ENCODE results near the gene SRGN. TPM values are rescaled to one million over a fixed set of nuclear protein-coding genes. Genes with fewer than 3 reads are reported as not detected.
"Not testable (repeated sequence)": the region's sequence is repeated elsewhere in the genome, so short reads cannot be mapped to it uniquely, and the experiment has no call there.

SRGN gene
- total RNA-seq, 1 donor, result 474 TPM

- peaks cover 96% of the 10 kb centered on the region for H3K79me2 ChIP-seq (ENCODE audit: insufficient read depth, low read length)
Observed at GRCh38 chr10:69130251-69130650, 42.3 kb downstream of the SRGN start.

GRCh38 chr10:69139961-69140360 is 52.1 kb downstream of the SRGN start:
- TF ChIP-seq CTCF (IDR thresholded peaks at IDR 0.05; ENCODE audit: extremely low read depth, low read depth, low read length), result no peak
- no peak overlapping the region for H3K27ac ChIP-seq (ENCODE audit: low read depth, low read length)
- no peak for DNase-seq (ENCODE audit: insufficient read length, low spot score, missing footprints)
- no peak overlapping the region for H2AFZ ChIP-seq (ENCODE audit: low read length)
- H3K36me3 ChIP-seq (ENCODE audit: insufficient read depth, low read length), result peaks cover 4% of the 10 kb centered on the region
- no peaks in the 10 kb centered on the region for H3K4me1 ChIP-seq (ENCODE audit: insufficient read depth, low read length)
- H3K9me3 ChIP-seq (ENCODE audit: low read depth, low read length), result no peaks in the 10 kb centered on the region
- H3K4me2 ChIP-seq (ENCODE audit: insufficient read depth, low read length), result no peak overlapping the region
- H3K4me3 ChIP-seq (ENCODE audit: insufficient read depth, low read length), result no peak overlapping the region
- no peaks in the 10 kb centered on the region for H3K27me3 ChIP-seq (ENCODE audit: insufficient read depth, low read length)
- peaks cover 4% of the 10 kb centered on the region for H4K20me1 ChIP-seq (ENCODE audit: insufficient read depth, low read length)
- H3K79me2 ChIP-seq (ENCODE audit: insufficient read depth, low read length), result peaks cover 83% of the 10 kb centered on the region

More at GRCh38 chr10:69130251-69130650, 42.3 kb downstream of the SRGN start:
- Histone ChIP-seq H3K4me3 (ENCODE audit: insufficient read depth, low read length) (no peak overlapping the region), H4K20me1 (ENCODE audit: insufficient read depth, low read length) (peaks cover 17% of the 10 kb centered on the region), H3K4me1 (ENCODE audit: insufficient read depth, low read length) (peaks cover 14% of the 10 kb centered on the region), H3K4me2 (ENCODE audit: insufficient read depth, low read length) (peak overlapping the region; percentile 33), H3K27me3 (ENCODE audit: insufficient read depth, low read length) (no peaks in the 10 kb centered on the region), H3K36me3 (ENCODE audit: insufficient read depth, low read length) (peaks cover 18% of the 10 kb centered on the region), H3K27ac (ENCODE audit: low read depth, low read length) (no peak overlapping the region), H3K9me3 (ENCODE audit: low read depth, low read length) (no peaks in the 10 kb centered on the region), H2AFZ (ENCODE audit: low read length) (no peak overlapping the region)
- TF ChIP-seq CTCF (IDR thresholded peaks at IDR 0.05; ENCODE audit: extremely low read depth, low read depth, low read length), result no peak
- DNase-seq (ENCODE audit: insufficient read length, low spot score, missing footprints), result no peak

DNA sequence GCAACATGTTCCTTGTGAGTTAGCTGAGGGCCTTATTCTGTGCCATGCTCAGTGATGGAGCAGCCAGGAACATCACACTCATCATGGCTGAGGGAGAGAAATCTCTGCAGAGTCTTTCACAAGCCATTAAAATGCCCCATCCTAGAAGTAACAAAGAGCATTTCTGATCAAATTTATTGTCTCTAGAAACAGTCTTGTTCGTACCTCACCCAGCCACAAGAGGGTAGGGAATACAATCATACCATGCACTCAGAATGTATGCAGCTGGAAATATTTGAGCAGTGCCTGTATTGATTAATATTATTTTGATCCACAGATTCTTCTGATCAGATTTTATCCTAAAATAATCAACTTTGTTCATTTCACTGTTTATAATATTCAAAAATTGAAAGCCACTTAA is 53.4 kb downstream of the SRGN start:
- Histone ChIP-seq H3K36me3 (ENCODE audit: insufficient read depth, low read length) (peaks cover 3% of the 10 kb centered on the region), H3K9me3 (ENCODE audit: low read depth, low read length) (no peaks in the 10 kb centered on the region), H3K4me2 (ENCODE audit: insufficient read depth, low read length) (no peak overlapping the region), H3K4me1 (ENCODE audit: insufficient read depth, low read length) (no peaks in the 10 kb centered on the region), H3K27me3 (ENCODE audit: insufficient read depth, low read length) (no peaks in the 10 kb centered on the region), H3K79me2 (ENCODE audit: insufficient read depth, low read length) (peaks cover 85% of the 10 kb centered on the region), H3K27ac (ENCODE audit: low read depth, low read length) (no peak overlapping the region), H4K20me1 (ENCODE audit: insufficient read depth, low read length) (peaks cover 6% of the 10 kb centered on the region), H3K4me3 (ENCODE audit: insufficient read depth, low read length) (no peak overlapping the region), H2AFZ (ENCODE audit: low read length) (no peak overlapping the region)
- DNase-seq (ENCODE audit: insufficient read length, low spot score, missing footprints), result no peak
- peak; percentile 13 for TF ChIP-seq CTCF (IDR thresholded peaks at IDR 0.05; ENCODE audit: extremely low read depth, low read depth, low read length)

DNA sequence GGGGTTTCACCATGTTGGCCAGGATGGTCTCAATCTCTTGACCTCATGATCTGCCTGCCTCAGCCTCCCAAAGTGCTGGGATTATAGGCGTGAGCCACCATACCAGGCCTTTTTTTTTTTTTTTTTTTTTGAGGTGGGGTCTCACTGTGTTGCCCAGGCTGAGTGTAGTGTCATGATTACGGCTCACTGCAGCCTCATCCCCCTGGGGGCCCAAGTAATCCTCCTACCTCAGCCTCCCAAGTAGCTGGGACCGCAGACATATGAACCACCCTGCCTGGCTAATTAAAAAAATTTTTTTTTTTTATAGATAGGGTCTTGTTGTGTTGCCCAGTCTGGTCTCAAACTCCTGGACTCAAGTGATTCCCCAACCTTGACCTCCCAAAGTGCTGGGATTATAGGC is 54.2 kb downstream of the SRGN start:
- H2AFZ ChIP-seq (ENCODE audit: low read length); H3K27me3 ChIP-seq (ENCODE audit: insufficient read depth, low read length); DNase-seq (ENCODE audit: insufficient read length, low spot score, missing footprints); H3K4me1 ChIP-seq (ENCODE audit: insufficient read depth, low read length); H3K4me2 ChIP-seq (ENCODE audit: insufficient read depth, low read length); H3K9me3 ChIP-seq (ENCODE audit: low read depth, low read length); H3K4me3 ChIP-seq (ENCODE audit: insufficient read depth, low read length); H3K36me3 ChIP-seq (ENCODE audit: insufficient read depth, low read length); H4K20me1 ChIP-seq (ENCODE audit: insufficient read depth, low read length); H3K27ac ChIP-seq (ENCODE audit: low read depth, low read length): not testable (repeated sequence)
- H3K79me2 ChIP-seq (ENCODE audit: insufficient read depth, low read length), result peaks cover 89% of the 10 kb centered on the region
